ENCODE measurements around the gene STS.

- no peak for TF ChIP-seq POLR2A (IDR thresholded peaks at IDR 0.05)
- no peak for TF ChIP-seq EP300 (IDR thresholded peaks at IDR 0.05)
- TF ChIP-seq CTCF (IDR thresholded peaks at IDR 0.05): no peak
- TF ChIP-seq POLR2AphosphoS5 (IDR thresholded peaks at IDR 0.05): no peak
Observed at GRCh38 chrX:7109049-7109531, 38.4 kb upstream of the STS start.

Measured in upper lobe of left lung (tissue), 4 donors.